Heart left ventricle (tissue), 13 donors: ENCODE results near the gene SAMD10.

Experiments used
- CTCF ChIP-seq, 12 donors: fragments of 200-600 bp; sonication (generic) in 4 of 12; IDR thresholded peaks; one replicate each; pipeline versions ENCODE4 v1.5.0 to v1.8.0; 2018 to 2022; ENCODE audit warnings: antibody characterized with exemption in 12 of 12, mild to moderate bottlenecking in 5 of 12
- POLR2A ChIP-seq, 2 donors: fragments of 450-650 bp; IDR thresholded peaks; one replicate each; pipeline ENCODE4 v1.6.1; 2017; ENCODE audit warnings: antibody characterized with exemption in 2 of 2, mild to moderate bottlenecking in 2 of 2, moderate library complexity in 2 of 2
- donor health status: ischemic (EF 13 %, LVEDD 7.1; RV severe dilation, severe dysfunction).
- donor health status: DM: no; HTN: yes; CAD: no.
- donor health status: DM: no; HTN: no; CAD: no.
- donor health status: ischemic (EF 25% LVEDD 6.9; RV normal size, moderate dysfunction).
- donor health status: ischemic (EF 25% LVEDD 5.7; RV mildly dilated, moderate dysfunction).
- donor health status: ischemic (EF 35%, LVEDD 5.7; RV mildly dilated, moderate dysfunction).
- donor health status: nonischemic (EF 11% LVEDD 7.7; RV severe dilation, severe dysfunction).
- donor health status: DM: yes; HTN: yes; CAD: no.
- donor health status: PGD.
- donor health status: ischemic (EF 29% LVEDD 5.4; RV normal size, mild dysfunction).
- donor health status: nonischemic (EF 23%, LVEDD 6.1; RV moderate dilation, normal function).

GRCh38 chr20:63935447-63935846 lies 44.0 kb downstream of the SAMD10 start:
- TF ChIP-seq CTCF (IDR thresholded peaks at IDR 0.05) (no peak), POLR2A (IDR thresholded peaks at IDR 0.05) (no peak)
